GM19468 (cell line): Measurements from ENCODE around the gene ZCCHC14.
A peak's percentile ranks its signal among the peaks of the same experiment; 100 is the strongest.
"Not testable (repeated sequence)": the region's sequence is repeated elsewhere in the genome, so short reads cannot be mapped to it uniquely, and the experiment has no call there.

Experiments
- ATAC-seq: cut with Tn5 transposase; IDR thresholded peaks from one replicate; pipeline ENCODE4 v1.9.1; 2021; ENCODE audit warnings: mild to moderate bottlenecking, moderate library complexity, moderate number of reproducible peaks; ENCODE audit not compliant: unreplicated experiment; ENCODE audit errors: extremely low read depth

The ZCCHC14 gene

GRCh38 chr16:87391950-87392820 is 100.6 kb downstream of the ZCCHC14 start, which contains the start of gene MAP1LC3B:
TSS of gene MAP1LC3B (plus strand) at chr16:87392336. CDS start at chr16:87392428, 92 bp downstream.
- peak; percentile 32 for ATAC-seq

DNA sequence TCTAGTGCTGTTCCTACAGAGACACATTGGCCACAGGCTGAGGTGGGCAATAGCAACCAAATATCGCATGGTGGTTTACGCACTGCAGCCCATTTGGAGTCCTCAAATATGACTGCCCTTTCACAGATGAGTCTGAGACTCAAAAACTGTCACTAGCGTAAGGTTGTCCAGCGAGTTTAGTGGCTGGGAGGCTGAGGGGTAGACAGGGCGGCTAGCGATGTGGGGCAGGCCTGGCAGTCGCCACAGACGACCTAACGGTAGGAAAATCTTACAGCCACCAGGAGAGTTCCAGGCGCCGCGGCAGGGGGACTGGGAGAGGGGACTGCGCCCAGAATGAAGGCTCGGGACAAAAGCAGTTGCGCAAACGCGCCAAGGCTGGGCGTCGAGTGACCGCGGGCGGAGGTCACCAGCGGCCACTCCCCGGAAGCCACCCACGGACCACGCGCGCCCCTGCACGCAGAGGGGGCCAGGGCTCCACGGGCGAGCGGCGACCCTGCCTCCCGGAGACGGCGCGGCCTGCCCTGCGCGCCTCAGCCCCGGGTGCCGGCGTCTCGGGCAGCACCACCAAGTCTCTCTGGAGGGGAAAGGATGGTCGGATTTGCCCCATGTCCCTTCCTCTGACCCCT is 101.4 kb downstream of the ZCCHC14 start:
- ATAC-seq: no peak

DNA sequence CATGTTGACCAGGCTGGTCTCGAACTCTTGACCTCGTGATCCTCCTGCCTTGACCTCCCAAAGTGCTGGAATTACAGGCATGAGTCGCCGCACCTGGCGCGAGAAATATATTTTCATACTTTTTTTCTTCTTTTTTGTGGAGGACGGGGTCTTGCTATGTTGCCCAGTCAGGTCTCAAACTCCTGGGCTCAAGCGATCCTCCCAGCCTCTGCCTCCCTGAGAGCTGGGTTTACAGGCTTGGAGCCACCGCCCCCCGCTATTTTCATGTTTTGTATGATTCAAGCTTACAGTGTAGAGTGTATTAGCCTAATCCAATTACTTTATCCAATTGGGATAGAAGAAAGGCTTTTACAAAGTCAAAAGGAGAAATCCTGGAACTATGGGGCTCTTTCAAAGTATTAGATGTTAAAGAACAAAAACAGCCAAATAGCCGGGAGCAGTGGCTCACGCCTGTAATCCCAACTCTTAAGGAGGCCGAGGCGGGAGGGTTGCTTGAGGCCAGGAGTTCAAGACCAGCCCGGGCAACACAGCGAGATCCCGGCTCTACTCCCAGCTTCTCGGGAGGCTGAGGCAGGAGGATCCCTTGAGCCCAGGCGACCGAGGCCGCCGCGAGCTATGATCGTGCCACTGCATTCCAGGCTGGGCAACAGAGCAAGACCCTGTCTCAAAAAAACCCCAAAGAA is 102.0 kb downstream of the ZCCHC14 start:
- no peak for ATAC-seq

- not testable (repeated sequence) for ATAC-seq
Observed at GRCh38 chr16:87389914-87390313, 102.9 kb downstream of the ZCCHC14 start.

GRCh38 chr16:87389245-87389644 is 103.6 kb downstream of the ZCCHC14 start:
- no peak for ATAC-seq

GRCh38 chr16:87388818-87389134 is 104.0 kb downstream of the ZCCHC14 start:
- ATAC-seq: no peak

GRCh38 chr16:87387942-87388817 is 104.6 kb downstream of the ZCCHC14 start:
- peak; percentile 39 for ATAC-seq

- ATAC-seq: not testable (repeated sequence)
Observed at GRCh38 chr16:87384875-87385167, 108.0 kb downstream of the ZCCHC14 start.

GRCh38 chr16:87384162-87384874 is 108.5 kb downstream of the ZCCHC14 start:
- ATAC-seq: no peak

- ATAC-seq: peak; percentile 44
Observed at GRCh38 chr16:87383505-87384161, 109.2 kb downstream of the ZCCHC14 start, which contains the start of gene FBXO31. TSS of gene FBXO31 (minus strand) at chr16:87383776. CDS start at chr16:87383744, 32 bp downstream.

GRCh38 chr16:87382023-87382785 is 110.6 kb downstream of the ZCCHC14 start:
- no peak for ATAC-seq

GRCh38 chr16:87380881-87381280 is 111.9 kb downstream of the ZCCHC14 start:
- no peak for ATAC-seq

DNA sequence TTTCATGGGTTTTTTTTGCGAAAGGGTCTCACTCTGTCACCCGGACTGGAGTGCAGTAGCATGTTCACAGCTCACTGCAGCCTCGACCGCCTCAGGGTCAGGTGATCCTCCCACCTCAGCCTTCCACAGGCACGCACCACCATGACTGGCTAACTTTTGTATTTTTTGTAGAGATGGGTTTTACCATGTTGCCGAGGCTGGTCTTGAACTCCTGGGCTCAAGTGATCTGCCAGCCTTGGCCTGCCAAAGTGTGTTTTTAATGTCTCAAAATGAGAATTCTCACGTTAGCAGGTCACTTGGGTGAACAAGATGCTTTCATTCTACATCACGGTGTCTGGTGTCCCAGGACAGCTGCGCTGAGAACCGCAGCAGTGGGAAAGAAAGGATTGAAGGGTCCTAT is 112.4 kb downstream of the ZCCHC14 start:
- no peak for ATAC-seq

GRCh38 chr16:87379312-87379752 is 113.5 kb downstream of the ZCCHC14 start:
- not testable (repeated sequence) for ATAC-seq

GRCh38 chr16:87376660-87377059 is 116.2 kb downstream of the ZCCHC14 start:
- no peak for ATAC-seq

DNA sequence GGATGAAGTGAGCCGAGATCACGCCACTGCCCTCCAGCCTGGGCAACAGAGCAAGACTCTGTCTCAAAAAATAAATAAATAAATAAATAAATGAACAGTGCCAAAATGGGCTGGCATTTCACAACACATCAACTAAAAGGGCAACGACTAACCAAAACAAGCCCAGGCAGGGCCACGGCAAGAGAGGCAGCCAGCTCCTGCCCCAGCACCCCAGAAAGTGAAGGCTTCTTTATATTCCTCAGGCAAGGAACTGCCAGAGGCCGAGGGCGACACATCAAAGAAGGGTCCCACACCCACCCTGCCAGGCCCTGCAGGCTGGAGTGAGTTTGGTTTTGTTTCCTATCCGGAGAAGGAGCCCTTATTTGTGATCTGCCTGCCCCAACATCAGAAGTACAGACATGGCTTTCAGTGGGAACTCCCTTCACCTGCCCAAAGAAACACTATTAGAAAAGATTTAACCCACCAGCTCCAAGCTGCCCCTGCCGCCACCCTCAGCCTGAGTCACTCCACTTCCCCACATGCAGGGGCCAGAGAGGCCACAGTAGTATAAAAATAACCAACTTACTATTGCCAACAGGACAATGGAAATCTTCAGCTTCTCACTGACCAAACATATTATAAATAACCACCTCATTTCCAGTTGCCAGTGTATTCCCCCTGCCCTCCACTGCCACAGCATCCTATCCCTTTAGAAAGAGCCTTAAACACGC is 117.2 kb downstream of the ZCCHC14 start:
- ATAC-seq: no peak

- ATAC-seq: no peak
Observed at GRCh38 chr16:87374313-87374712, 118.5 kb downstream of the ZCCHC14 start.

- ATAC-seq: no peak
Observed at GRCh38 chr16:87372305-87372704, 120.5 kb downstream of the ZCCHC14 start.
